Peyer's patch (tissue), 4 donors: ENCODE results near the gene ASB10.

Experiments
- CTCF ChIP-seq, 6 experiments: fragments of 450-650 bp in 4 of 6; fragments of 200-600 bp in 2 of 6; sonication (generic) in 1 of 6; IDR thresholded peaks; one replicate each; pipeline ENCODE4 v1.5.1; 2017 to 2019; ENCODE audit warnings: antibody characterized with exemption in 6 of 6, mild to moderate bottlenecking in 3 of 6, moderate library complexity in 1 of 6
- POLR2A ChIP-seq, 2 donors: fragments of 450-650 bp; IDR thresholded peaks; one replicate each; pipeline ENCODE4 v1.5.1; 2017; ENCODE audit warnings: antibody characterized with exemption in 2 of 2, mild to moderate bottlenecking in 2 of 2, moderate library complexity in 2 of 2

- TF ChIP-seq POLR2A (IDR thresholded peaks at IDR 0.05) (no peak), CTCF (IDR thresholded peaks at IDR 0.05) (no peak)
These were observed 42.2 kb upstream of the ASB10 start for GRCh38 chr7:151229249-151229648.
